HepG2 (cell line): ENCODE results near the gene CYP4A22. TPM values are rescaled to one million over a fixed set of nuclear protein-coding genes. Genes with fewer than 3 reads are reported as not detected.
"Not testable (repeated sequence)": the region's sequence is repeated elsewhere in the genome, so short reads cannot be mapped to it uniquely, and the experiment has no call there.

Source experiments
- ATAC-seq: fragments of 200-7000 bp; cut with Tn5 transposase; 3 replicates; pipeline ENCODE4 v1.9.1; 2020; ENCODE audit warnings: mild to moderate bottlenecking, moderate library complexity
- BruUV-seq: library from RNA; stranded (reverse); fragments of 400-500 nt; replicated peaks from 2 replicates; lab custom pipeline; 2021; lab: Mats Ljungman, UMichigan
- CTCF ChIA-PET: fragments of 300-600 bp; formaldehyde crosslinking; extraction: SDS; loops from one replicate; lab custom pipeline; 2021; ENCODE audit warnings: low total read pairs, inconsistent platforms, low intra/inter-chr PET ratio; lab: Yijun Ruan, JAX
- POLR2A ChIA-PET: fragments of 350-600 bp; sonication (Branson Sonifier 250); formaldehyde crosslinking; loops from one replicate; lab custom pipeline; 2020; ENCODE audit warnings: antibody characterized with exemption, inconsistent platforms; lab: Yijun Ruan, JAX
- DNase-seq: peaks from one replicate; pipeline ENCODE4 v3.0.0-alpha.2; 2015; ENCODE audit warnings: low spot score
- FAIRE-seq: peaks from 3 replicates; lab custom pipeline; 2011; peaks lifted over from hg19 to GRCh38; lab: Jason Lieb, UNC
- H2AFZ ChIP-seq: one replicate; pipeline ENCODE4 v1.6.1; 2011; ENCODE audit warnings: low read length, inconsistent platforms
- H3K27ac ChIP-seq: fragments of 300-600 bp; 3 replicates; pipeline ENCODE4 v1.8.0; 2011; ENCODE audit warnings: mixed run types, mild to moderate bottlenecking, mixed read lengths, low read length, inconsistent platforms; ENCODE audit not compliant: insufficient read depth; ENCODE audit errors: extremely low read length
- H3K27me3 ChIP-seq, 2 experiments: fragments of 200-600 bp in 1 of 2; 2 replicates in 1 of 2; 3 replicates in 1 of 2; pipeline versions ENCODE4 v1.6.0 to v1.8.0; 2011; ENCODE audit warnings: low read length in 2 of 2, mild to moderate bottlenecking in 2 of 2, moderate library complexity in 2 of 2, inconsistent platforms in 1 of 2; ENCODE audit not compliant: insufficient read depth in 2 of 2, control insufficient read depth in 1 of 2
- H3K36me3 ChIP-seq, 2 experiments: fragments of 200-600 bp in 1 of 2; replicated peaks in 1 of 2; 2 replicates in 1 of 2; 3 replicates in 1 of 2; pipeline versions ENCODE4 v1.5.1 to v1.8.0; 2011; ENCODE audit warnings: low read length in 2 of 2, inconsistent platforms in 1 of 2; ENCODE audit not compliant: insufficient read depth in 2 of 2, control insufficient read depth in 1 of 2
- H3K4me1 ChIP-seq: 2 replicates; pipeline ENCODE4 v1.5.1; 2012; ENCODE audit warnings: low read length, inconsistent platforms; ENCODE audit not compliant: insufficient read depth
- H3K4me2 ChIP-seq: 2 replicates; pipeline ENCODE4 v1.6.0; 2011; ENCODE audit warnings: low read depth, low read length, inconsistent platforms
- H3K4me3 ChIP-seq, 3 experiments: fragments of 200-600 bp in 1 of 3; sonication (generic), shearing (Covaris generic) in 1 of 3; replicated peaks in 1 of 3; 2 replicates each; pipeline ENCODE4 v1.5.1; 2011 to 2016; ENCODE audit warnings: low read length in 3 of 3, inconsistent platforms in 2 of 3, low read depth in 2 of 3, mild to moderate bottlenecking in 2 of 3, control low read depth in 1 of 3, mixed read lengths in 1 of 3; ENCODE audit not compliant: insufficient read depth in 1 of 3
- H3K79me2 ChIP-seq: one replicate; pipeline ENCODE4 v1.6.1; 2011; ENCODE audit warnings: low read length, inconsistent platforms; ENCODE audit not compliant: insufficient read depth
- H3K9ac ChIP-seq: 2 replicates; pipeline ENCODE4 v1.6.0; 2011; ENCODE audit warnings: mild to moderate bottlenecking, low read depth, low read length, inconsistent platforms; ENCODE audit not compliant: insufficient read depth
- H3K9me3 ChIP-seq: 2 replicates; pipeline ENCODE4 v1.5.1; 2012; ENCODE audit warnings: mild to moderate bottlenecking, low read length
- H4K20me1 ChIP-seq: 2 replicates; pipeline ENCODE4 v1.6.0; 2011; ENCODE audit warnings: inconsistent platforms, mild to moderate bottlenecking, low read length, moderate library complexity; ENCODE audit not compliant: insufficient read depth
- WGBS: methylation state at CpG from one replicate; pipeline ENCODE4 v1.1.6; 2017; ENCODE audit warnings: low lambda C conversion rate; 5-methylcytosine and 5-hydroxymethylcytosine counted together
- in situ Hi-C: cut with HindIII; loops from 2 replicates; pipeline ENCODE4 v1.10.0; 2017; ENCODE audit warnings: low pct_unique_long_range_greater_than_20kb; ENCODE audit not compliant: extremely low pct_ligation_motif_present
- intact Hi-C: fragments of 100-400 bp; cut with micrococcal nuclease; formaldehyde crosslinking; loops from one replicate; pipeline ENCODE4 v1.10.0; 2022; ENCODE audit not compliant: unreplicated experiment
- polyA plus RNA-seq, 8 experiments: library from polyadenylated mRNA; depleted of rRNA in 3 of 8; stranded (reverse) in 7 of 8; unstranded in 1 of 8; fragments of >200 nt; fragmentation: Illumina TruSeq in 4 of 8; extraction: Trizol in 4 of 8; gene quantifications; 2 replicates each; pipeline versions ENCODE4 v1.2.1 to v1.2.3, GENCODE V29; 2011 to 2016; ENCODE audit warnings: low read depth in 4 of 8, missing spikeins in 1 of 8, mixed read lengths in 1 of 8; ENCODE audit not compliant: insufficient read depth in 1 of 8
- total RNA-seq, 5 experiments: library from RNA; depleted of rRNA; stranded (reverse); fragments of >200 nt; fragmentation: Illumina TruSeq; extraction: Trizol; gene quantifications; 2 replicates each; pipeline ENCODE4 v1.2.3, GENCODE V29; 2016; ENCODE audit warnings: low read depth in 1 of 5

The CYP4A22 gene
- total and polyA plus RNA-seq, 2 of the 13 experiments (the other 11 are each of a cell fraction or from before 2014, with no cell fraction given) = not detected

- FAIRE-seq, H3K27ac ChIP-seq, in situ Hi-C loops, H3K79me2 ChIP-seq, H2AFZ ChIP-seq, H3K9ac ChIP-seq, H3K4me1 ChIP-seq, POLR2A ChIA-PET, H4K20me1 ChIP-seq, CTCF ChIA-PET, BruUV-seq, ATAC-seq, H3K4me2 ChIP-seq, H3K9me3 ChIP-seq, intact Hi-C loops, DNase-seq, H3K36me3 ChIP-seq, H3K4me3 ChIP-seq, H3K27me3 ChIP-seq: not testable (repeated sequence)
- WGBS = 7% methylated on average over 1 of the region's 1 CpG
Observed at GRCh38 chr1:47121039-47121438, 16.2 kb upstream of the CYP4A22 start.

- in situ Hi-C loops = loop anchor here (25.0 kb wide), 1 partner anchor 188 kb away; the partner anchor contains the start of gene CYP4A11
- H3K27me3 ChIP-seq, H2AFZ ChIP-seq, H3K9ac ChIP-seq, H3K27ac ChIP-seq, H3K36me3 ChIP-seq, ATAC-seq, POLR2A ChIA-PET, H3K4me2 ChIP-seq, FAIRE-seq, H4K20me1 ChIP-seq, DNase-seq, intact Hi-C loops, H3K9me3 ChIP-seq, H3K79me2 ChIP-seq, H3K4me3 ChIP-seq, CTCF ChIA-PET, BruUV-seq: not testable (repeated sequence)
- H3K4me1 ChIP-seq = peaks cover 17% of the 10 kb centered on the region
Observed at GRCh38 chr1:47124834-47125233, 12.4 kb upstream of the CYP4A22 start.

- H3K9me3 ChIP-seq, H3K36me3 ChIP-seq, H4K20me1 ChIP-seq, H2AFZ ChIP-seq, H3K27ac ChIP-seq, CTCF ChIA-PET, FAIRE-seq, POLR2A ChIA-PET, BruUV-seq, H3K4me3 ChIP-seq, intact Hi-C loops, H3K9ac ChIP-seq, H3K79me2 ChIP-seq, DNase-seq, ATAC-seq, H3K27me3 ChIP-seq, H3K4me2 ChIP-seq: not testable (repeated sequence)
- peaks cover 18% of the 10 kb centered on the region for H3K4me1 ChIP-seq
- 94% methylated on average over 2 of the region's 2 CpGs for WGBS
- in situ Hi-C loops = loop anchor here (25.0 kb wide), 1 partner anchor 190 kb away; the partner anchor contains the start of gene CYP4A11
Observed at GRCh38 chr1:47126997-47127396, 10.2 kb upstream of the CYP4A22 start.
